Heart left ventricle (tissue), 13 donors: ENCODE measurements around the gene HTR1D.

ENCODE experiments used
- POLR2A ChIP-seq, 2 donors: fragments of 450-650 bp; IDR thresholded peaks; one replicate each; pipeline ENCODE4 v1.6.1; 2017; ENCODE audit warnings: antibody characterized with exemption in 2 of 2, mild to moderate bottlenecking in 2 of 2, moderate library complexity in 2 of 2
- TF ChIP-seq, protein P1 (sequence below), 12 donors: fragments of 200-600 bp; sonication (generic) in 4 of 12; IDR thresholded peaks; one replicate each; pipeline versions ENCODE4 v1.5.0 to v1.8.0; 2018 to 2022; ENCODE audit warnings: antibody characterized with exemption in 12 of 12, mild to moderate bottlenecking in 5 of 12
- donor health status: ischemic (EF 13 %, LVEDD 7.1; RV severe dilation, severe dysfunction).
- donor health status: DM: no; HTN: yes; CAD: no.
- donor health status: DM: no; HTN: no; CAD: no.
- donor health status: ischemic (EF 25% LVEDD 6.9; RV normal size, moderate dysfunction).
- donor health status: ischemic (EF 25% LVEDD 5.7; RV mildly dilated, moderate dysfunction).
- donor health status: ischemic (EF 35%, LVEDD 5.7; RV mildly dilated, moderate dysfunction).
- donor health status: nonischemic (EF 11% LVEDD 7.7; RV severe dilation, severe dysfunction).
- donor health status: DM: yes; HTN: yes; CAD: no.
- donor health status: PGD.
- donor health status: ischemic (EF 29% LVEDD 5.4; RV normal size, mild dysfunction).
- donor health status: nonischemic (EF 23%, LVEDD 6.1; RV moderate dilation, normal function).

DNA sequence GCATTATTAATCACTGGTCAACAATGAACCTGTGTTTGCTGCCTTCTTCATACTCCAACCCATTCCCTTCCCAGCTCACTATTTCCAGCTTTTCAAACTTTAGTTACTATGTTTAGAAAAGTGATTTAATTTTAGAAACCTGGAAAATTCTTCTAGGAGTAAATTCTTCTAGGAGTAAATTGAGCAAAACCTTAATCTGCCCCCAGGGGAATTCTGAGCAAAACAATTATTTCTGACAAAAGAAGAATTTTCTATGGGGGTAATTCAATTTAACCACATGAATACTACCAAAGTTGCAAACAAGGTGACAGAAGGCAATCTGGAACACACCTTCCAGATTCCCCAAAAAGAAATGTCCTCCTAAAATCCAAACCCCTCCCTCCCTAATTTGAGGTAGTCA, 50.4 kb downstream of the HTR1D start:
- no peak for TF ChIP-seq POLR2A (IDR thresholded peaks at IDR 0.05)
- TF ChIP-seq, protein P1, sequence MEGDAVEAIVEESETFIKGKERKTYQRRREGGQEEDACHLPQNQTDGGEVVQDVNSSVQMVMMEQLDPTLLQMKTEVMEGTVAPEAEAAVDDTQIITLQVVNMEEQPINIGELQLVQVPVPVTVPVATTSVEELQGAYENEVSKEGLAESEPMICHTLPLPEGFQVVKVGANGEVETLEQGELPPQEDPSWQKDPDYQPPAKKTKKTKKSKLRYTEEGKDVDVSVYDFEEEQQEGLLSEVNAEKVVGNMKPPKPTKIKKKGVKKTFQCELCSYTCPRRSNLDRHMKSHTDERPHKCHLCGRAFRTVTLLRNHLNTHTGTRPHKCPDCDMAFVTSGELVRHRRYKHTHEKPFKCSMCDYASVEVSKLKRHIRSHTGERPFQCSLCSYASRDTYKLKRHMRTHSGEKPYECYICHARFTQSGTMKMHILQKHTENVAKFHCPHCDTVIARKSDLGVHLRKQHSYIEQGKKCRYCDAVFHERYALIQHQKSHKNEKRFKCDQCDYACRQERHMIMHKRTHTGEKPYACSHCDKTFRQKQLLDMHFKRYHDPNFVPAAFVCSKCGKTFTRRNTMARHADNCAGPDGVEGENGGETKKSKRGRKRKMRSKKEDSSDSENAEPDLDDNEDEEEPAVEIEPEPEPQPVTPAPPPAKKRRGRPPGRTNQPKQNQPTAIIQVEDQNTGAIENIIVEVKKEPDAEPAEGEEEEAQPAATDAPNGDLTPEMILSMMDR (IDR thresholded peaks at IDR 0.05) = no peak
